GM23338 (cell line): ENCODE data around the gene ZNF488.

Experiments used
- CREB1 ChIP-seq: fragments of 250-450 bp; sonication (Bioruptor Pico); IDR thresholded peaks from 2 replicates; pipeline ENCODE4 v1.5.0; 2020; ENCODE audit warnings: low read depth, mild to moderate bottlenecking, moderate library complexity
- JUNB ChIP-seq: IDR thresholded peaks from one replicate; pipeline ENCODE4 v1.6.1; 2016; ENCODE audit warnings: antibody characterized with exemption; ENCODE audit not compliant: unreplicated experiment
- NANOG ChIP-seq: IDR thresholded peaks from 2 replicates; pipeline ENCODE4 v1.6.1; 2016; ENCODE audit warnings: antibody characterized with exemption, borderline replicate concordance
- POLR2AphosphoS5 ChIP-seq: IDR thresholded peaks from 2 replicates; pipeline ENCODE4 v1.6.1; 2016; ENCODE audit warnings: antibody characterized with exemption, low read depth
- TF ChIP-seq, protein P1 (sequence below), 2 experiments: fragments of 200-600 bp in 1 of 2; sonication (generic) in 1 of 2; conservative IDR thresholded peaks; 2 replicates each; pipeline versions ENCODE4 v1.5.1 to v1.6.1; 2016 to 2017; ENCODE audit warnings: antibody characterized with exemption in 2 of 2, low read depth in 2 of 2, mild to moderate bottlenecking in 2 of 2, moderate library complexity in 1 of 2
- TF ChIP-seq, protein P2 (sequence below): IDR thresholded peaks from 2 replicates; pipeline ENCODE4 v1.6.1; 2016; ENCODE audit warnings: antibody characterized with exemption

DNA sequence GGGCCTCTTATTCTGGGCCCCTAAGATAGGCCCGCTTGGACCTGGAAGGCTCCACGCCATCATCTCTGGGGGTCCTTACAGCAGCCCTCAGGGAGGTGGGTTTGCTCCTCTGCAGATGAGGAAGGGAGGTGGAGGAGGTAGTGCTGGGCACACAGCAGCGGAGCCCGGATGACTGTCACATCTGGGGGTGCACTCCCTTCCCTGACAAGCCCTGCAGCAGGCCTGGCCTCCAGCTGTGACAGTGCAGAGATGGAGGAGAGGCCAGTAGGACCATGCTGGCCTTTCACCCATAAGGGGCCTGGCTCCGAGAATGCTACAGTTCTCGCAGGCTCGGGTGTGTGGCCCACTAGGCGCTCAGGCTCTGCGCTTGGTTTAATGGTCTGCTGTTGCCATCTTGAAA, 52.6 kb downstream of the ZNF488 start:
- TF ChIP-seq, protein P1, sequence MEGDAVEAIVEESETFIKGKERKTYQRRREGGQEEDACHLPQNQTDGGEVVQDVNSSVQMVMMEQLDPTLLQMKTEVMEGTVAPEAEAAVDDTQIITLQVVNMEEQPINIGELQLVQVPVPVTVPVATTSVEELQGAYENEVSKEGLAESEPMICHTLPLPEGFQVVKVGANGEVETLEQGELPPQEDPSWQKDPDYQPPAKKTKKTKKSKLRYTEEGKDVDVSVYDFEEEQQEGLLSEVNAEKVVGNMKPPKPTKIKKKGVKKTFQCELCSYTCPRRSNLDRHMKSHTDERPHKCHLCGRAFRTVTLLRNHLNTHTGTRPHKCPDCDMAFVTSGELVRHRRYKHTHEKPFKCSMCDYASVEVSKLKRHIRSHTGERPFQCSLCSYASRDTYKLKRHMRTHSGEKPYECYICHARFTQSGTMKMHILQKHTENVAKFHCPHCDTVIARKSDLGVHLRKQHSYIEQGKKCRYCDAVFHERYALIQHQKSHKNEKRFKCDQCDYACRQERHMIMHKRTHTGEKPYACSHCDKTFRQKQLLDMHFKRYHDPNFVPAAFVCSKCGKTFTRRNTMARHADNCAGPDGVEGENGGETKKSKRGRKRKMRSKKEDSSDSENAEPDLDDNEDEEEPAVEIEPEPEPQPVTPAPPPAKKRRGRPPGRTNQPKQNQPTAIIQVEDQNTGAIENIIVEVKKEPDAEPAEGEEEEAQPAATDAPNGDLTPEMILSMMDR (conservative IDR thresholded peaks at IDR 0.05; ENCODE audit: low read depth in 2 of 2), result no peak
- TF ChIP-seq JUNB (no peak), CREB1 (CRISPR knock-in tag) (no peak), NANOG (no peak), POLR2AphosphoS5 (no peak)
- TF ChIP-seq, protein P2, sequence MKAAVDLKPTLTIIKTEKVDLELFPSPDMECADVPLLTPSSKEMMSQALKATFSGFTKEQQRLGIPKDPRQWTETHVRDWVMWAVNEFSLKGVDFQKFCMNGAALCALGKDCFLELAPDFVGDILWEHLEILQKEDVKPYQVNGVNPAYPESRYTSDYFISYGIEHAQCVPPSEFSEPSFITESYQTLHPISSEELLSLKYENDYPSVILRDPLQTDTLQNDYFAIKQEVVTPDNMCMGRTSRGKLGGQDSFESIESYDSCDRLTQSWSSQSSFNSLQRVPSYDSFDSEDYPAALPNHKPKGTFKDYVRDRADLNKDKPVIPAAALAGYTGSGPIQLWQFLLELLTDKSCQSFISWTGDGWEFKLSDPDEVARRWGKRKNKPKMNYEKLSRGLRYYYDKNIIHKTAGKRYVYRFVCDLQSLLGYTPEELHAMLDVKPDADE, result no peak
